Neural crest cell (in vitro differentiated cells): ENCODE measurements around the gene RNF17. TPM values are rescaled to one million over a fixed set of nuclear protein-coding genes. Genes with fewer than 3 reads are reported as not detected.

Experiments used
- DNase-seq: peaks from one replicate; pipeline ENCODE4 v3.0.0; 2021; ENCODE audit warnings: low read depth, mixed read lengths, low spot score
- H3K27ac Mint-ChIP-seq: one replicate; pipeline ENCODE4 v1.8.0; 2021; ENCODE audit warnings: mild to moderate bottlenecking, mixed read lengths; ENCODE audit not compliant: unreplicated experiment
- H3K27me3 Mint-ChIP-seq: 2 replicates; pipeline ENCODE4 v1.8.0; 2021; ENCODE audit warnings: low read depth, mild to moderate bottlenecking, mixed read lengths
- H3K36me3 Mint-ChIP-seq: 2 replicates; pipeline ENCODE4 v1.8.0; 2021; ENCODE audit warnings: low read depth, mild to moderate bottlenecking, mixed read lengths
- H3K4me1 Mint-ChIP-seq: 2 replicates; pipeline ENCODE4 v1.8.0; 2021; ENCODE audit warnings: mixed read lengths
- H3K4me3 Mint-ChIP-seq: one replicate; pipeline ENCODE4 v1.8.0; 2021; ENCODE audit warnings: mild to moderate bottlenecking, mixed read lengths
- H3K9me3 Mint-ChIP-seq: 2 replicates; pipeline ENCODE4 v1.8.0; 2021; ENCODE audit warnings: mixed read lengths
- CTCF ChIP-seq: fragments of 200-600 bp; sonication (generic); conservative IDR thresholded peaks from 2 replicates; pipeline ENCODE4 v1.5.0; 2021; ENCODE audit warnings: antibody characterized with exemption, mild to moderate bottlenecking
- total RNA-seq: library from RNA; stranded (reverse); gene quantifications from 2 replicates; pipeline ENCODE4 v1.2.1, GENCODE V29; 2021

The RNF17 gene
- total RNA-seq, 1 donor from 2014 or later = not detected

GRCh38 chr13:24893863-24894262, 129.9 kb downstream of the RNF17 start:
- Mint-ChIP-seq H3K4me1 (no peaks in the 10 kb centered on the region), H3K27ac (no peak overlapping the region), H3K27me3 (no peaks in the 10 kb centered on the region), H3K36me3 (peaks cover 20% of the 10 kb centered on the region), H3K4me3 (no peak overlapping the region), H3K9me3 (no peaks in the 10 kb centered on the region)
- TF ChIP-seq CTCF = no peak
- no peak for DNase-seq

GRCh38 chr13:24894277-24894971, 130.5 kb downstream of the RNF17 start:
- Mint-ChIP-seq H3K4me1 (no peaks in the 10 kb centered on the region), H3K27ac (no peak overlapping the region), H3K36me3 (peaks cover 20% of the 10 kb centered on the region), H3K27me3 (no peaks in the 10 kb centered on the region), H3K4me3 (no peak overlapping the region), H3K9me3 (no peaks in the 10 kb centered on the region)
- no peak for DNase-seq
- TF ChIP-seq CTCF = no peak

GRCh38 chr13:24894972-24895300, 131.0 kb downstream of the RNF17 start:
- peaks cover 20% of the 10 kb centered on the region for H3K36me3 Mint-ChIP-seq
- no peaks in the 10 kb centered on the region for H3K27me3 Mint-ChIP-seq
- H3K4me3 Mint-ChIP-seq = no peak overlapping the region
- H3K9me3 Mint-ChIP-seq = no peaks in the 10 kb centered on the region
- no peaks in the 10 kb centered on the region for H3K4me1 Mint-ChIP-seq
- no peak for DNase-seq
- TF ChIP-seq CTCF = no peak
- no peak overlapping the region for H3K27ac Mint-ChIP-seq

- no peaks in the 10 kb centered on the region for H3K4me1 Mint-ChIP-seq
- DNase-seq = no peak
- no peak overlapping the region for H3K4me3 Mint-ChIP-seq
- no peak for TF ChIP-seq CTCF
- no peaks in the 10 kb centered on the region for H3K27me3 Mint-ChIP-seq
- H3K9me3 Mint-ChIP-seq = no peaks in the 10 kb centered on the region
- no peak overlapping the region for H3K27ac Mint-ChIP-seq
- H3K36me3 Mint-ChIP-seq = peaks cover 17% of the 10 kb centered on the region
Observed at GRCh38 chr13:24896061-24896460, 132.1 kb downstream of the RNF17 start.

- no peak for DNase-seq
- TF ChIP-seq CTCF = no peak
- H3K4me1 Mint-ChIP-seq = no peaks in the 10 kb centered on the region
- H3K27me3 Mint-ChIP-seq = no peaks in the 10 kb centered on the region
- H3K36me3 Mint-ChIP-seq = peaks cover 14% of the 10 kb centered on the region
- no peaks in the 10 kb centered on the region for H3K9me3 Mint-ChIP-seq
- H3K27ac Mint-ChIP-seq = no peak overlapping the region
- H3K4me3 Mint-ChIP-seq = no peak overlapping the region
Observed at GRCh38 chr13:24897293-24897692, 133.3 kb downstream of the RNF17 start.

- no peak for DNase-seq
- Mint-ChIP-seq H3K27me3 (no peaks in the 10 kb centered on the region), H3K27ac (no peak overlapping the region), H3K9me3 (no peaks in the 10 kb centered on the region), H3K4me3 (no peak overlapping the region), H3K4me1 (no peaks in the 10 kb centered on the region), H3K36me3 (peaks cover 5% of the 10 kb centered on the region)
- TF ChIP-seq CTCF = no peak
Observed at GRCh38 chr13:24899601-24900000, 135.6 kb downstream of the RNF17 start.
